HTR-8/SVneo (cell line): ENCODE results near the gene UNC93B1.
A peak's percentile ranks its signal among the peaks of the same experiment; 100 is the strongest.

Experiments
- DNase-seq: peaks from one replicate; pipeline ENCODE4 v3.0.0; 2011; ENCODE audit warnings: low spot score, mixed read lengths; ENCODE audit not compliant: insufficient read length
- FAIRE-seq: peaks from 2 replicates; lab custom pipeline; 2011; peaks lifted over from hg19 to GRCh38; lab: Jason Lieb, UNC

UNC93B1 gene

GRCh38 chr11:68040957-68041591 lies 37.2 kb upstream of the UNC93B1 start:
- DNase-seq (no peak), FAIRE-seq (peak; percentile 62)

DNA sequence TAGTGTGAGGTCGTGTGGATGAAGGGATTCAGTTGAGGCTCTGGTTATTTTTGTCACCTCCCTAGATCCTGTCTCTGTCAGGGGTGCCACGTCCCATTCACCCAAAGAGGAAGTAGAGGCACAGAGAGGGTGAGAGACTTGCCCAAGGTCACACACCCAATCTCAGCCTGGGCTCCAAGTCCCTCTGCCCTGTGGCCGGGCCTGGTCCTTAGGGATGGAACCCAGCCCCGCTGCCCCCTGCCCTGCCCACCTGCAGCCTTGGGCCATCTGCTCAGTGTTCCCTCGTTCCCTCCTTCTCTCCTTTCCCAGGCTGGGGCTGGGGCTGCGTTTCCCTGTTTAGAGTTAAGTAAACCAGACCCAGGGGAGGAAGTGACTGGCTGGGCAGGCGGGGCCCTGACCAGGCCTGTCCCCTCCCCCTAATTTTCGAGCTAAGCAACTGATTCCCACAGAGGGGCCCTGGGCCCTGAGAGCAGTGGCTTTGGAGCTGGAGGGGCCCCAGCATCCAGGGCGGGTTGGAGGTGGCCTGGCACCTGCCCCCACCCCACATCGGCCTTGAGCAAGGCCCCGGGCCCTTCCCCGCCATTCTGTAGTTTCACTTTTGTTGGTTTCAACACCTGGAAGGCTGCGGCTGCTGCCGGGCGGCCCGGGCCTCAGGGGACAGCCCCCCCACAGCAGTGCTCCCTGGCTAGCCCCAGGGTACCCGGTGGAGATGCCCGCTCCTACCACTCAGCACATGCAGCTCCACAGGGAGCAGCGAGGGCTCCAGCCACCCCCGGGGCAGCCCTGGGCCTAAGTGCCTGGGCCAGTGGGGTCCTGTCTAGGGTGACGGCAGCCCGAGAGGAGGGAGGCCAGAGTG lies 36.4 kb upstream of the UNC93B1 start:
- DNase-seq (no peak), FAIRE-seq (no peak)

GRCh38 chr11:68039526-68040086 lies 35.7 kb upstream of the UNC93B1 start:
- no peak for FAIRE-seq
- DNase-seq = no peak

DNA sequence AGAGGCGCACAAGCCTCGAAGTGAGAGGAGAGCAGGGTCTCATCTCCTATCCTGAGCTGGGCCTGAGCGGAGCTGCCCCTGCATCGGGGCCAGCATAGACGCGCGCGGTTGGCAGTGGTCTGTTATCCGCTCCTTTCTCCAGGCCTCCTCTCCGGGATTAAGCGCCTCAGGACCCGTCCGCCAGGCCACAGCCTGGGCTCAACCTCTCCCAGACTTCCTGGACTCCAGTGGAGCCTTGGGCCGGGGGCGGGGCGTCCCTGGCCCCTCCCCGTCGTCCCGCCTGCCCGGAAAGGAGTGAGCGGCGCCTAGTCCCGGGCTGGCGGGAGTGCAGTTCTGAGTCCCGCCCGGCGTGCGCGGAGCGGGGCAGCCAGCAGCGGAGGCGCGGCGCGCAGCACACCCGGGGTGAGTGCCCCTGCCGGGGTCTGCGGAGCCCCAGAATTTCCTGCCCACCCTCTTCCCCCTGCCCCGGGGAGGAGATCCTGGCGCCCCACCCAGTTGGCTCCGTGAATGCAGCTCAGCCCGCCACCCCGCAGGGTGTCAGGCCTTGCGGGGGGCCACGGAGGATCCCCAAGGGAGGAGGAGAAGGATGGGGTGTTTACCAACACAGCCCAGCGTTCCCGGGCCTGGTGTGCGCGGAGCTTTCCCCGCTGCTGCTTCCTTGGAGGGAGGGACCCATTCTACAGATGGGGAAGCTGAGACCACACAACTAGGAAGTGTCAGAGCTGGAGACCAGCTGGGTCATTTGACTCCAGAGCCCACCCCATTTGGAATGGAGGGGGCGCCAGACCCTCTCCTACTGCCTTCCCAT lies 35.0 kb upstream of the UNC93B1 start, which contains the start of gene TCIRG1:
Gene TCIRG1 (plus strand): TSS at position 308 of the 808 bp plus-strand sequence. CDS start 2,247 bp downstream, outside the sequence.
- FAIRE-seq (no peak), DNase-seq (no peak)

DNA sequence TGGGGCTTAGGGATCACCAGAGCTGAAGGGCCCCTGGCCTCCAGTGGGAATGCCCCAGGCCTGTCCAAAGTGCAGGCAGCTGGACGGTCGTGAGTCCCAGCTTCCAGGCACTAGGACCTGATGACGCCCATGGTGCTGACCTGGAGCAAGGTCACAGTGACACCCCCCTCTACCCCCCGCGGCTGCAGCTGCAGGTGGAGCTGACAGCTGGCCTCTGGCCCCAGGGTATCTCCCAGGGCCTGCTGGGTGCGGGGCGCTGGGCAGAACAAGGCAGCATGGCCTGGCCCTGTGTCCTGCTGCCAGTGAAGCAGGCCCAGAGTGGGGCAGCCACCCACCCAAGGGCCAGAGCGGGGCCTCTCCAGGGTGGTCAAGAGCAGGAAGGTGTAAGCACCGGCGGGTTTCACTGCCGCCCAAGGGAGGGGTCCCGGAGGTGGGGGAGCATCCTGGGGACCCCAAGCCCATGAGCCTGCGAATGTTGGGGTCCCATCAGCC lies 34.4 kb upstream of the UNC93B1 start:
- FAIRE-seq (no peak), DNase-seq (no peak)

DNA sequence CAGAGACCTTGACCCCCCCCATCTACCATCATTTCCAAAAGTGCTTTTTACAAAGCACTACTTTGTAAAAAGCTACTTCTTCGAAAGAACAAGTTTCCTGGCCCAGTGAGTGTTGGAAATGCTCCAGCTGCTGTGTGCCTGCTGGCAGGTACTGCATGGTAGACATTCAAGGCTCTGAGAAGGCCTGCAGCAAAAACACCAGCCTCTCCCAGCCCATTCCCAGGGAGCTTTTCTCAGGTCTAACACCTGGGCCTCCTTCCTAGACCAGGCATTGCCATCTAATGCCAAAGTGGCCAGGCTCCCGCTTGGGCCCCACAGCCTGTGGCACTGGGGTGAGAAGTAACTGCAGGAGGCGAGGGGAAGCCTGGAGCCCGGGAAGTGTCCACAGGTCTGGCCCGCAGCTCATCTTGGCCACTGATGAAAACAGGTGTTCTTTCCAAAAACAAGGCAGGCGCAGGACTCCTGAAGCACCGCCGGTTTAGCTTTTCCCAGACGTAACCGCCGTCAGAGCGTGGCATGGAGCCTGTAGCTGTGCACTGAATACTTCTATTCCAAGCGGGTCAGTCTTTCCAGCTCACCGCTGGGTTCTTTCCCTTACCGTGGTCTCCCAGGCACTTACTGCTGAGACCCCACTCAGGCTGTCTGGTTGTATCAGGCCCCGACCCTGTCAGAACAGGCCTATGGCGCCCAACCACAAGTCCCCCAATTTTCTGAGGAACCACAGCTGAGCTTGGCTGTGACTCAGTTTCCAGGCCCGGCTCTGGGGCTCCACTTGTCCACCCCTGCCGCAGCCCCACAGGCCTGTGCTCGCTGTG lies 33.7 kb upstream of the UNC93B1 start:
- DNase-seq (no peak), FAIRE-seq (peak; percentile 4)

DNA sequence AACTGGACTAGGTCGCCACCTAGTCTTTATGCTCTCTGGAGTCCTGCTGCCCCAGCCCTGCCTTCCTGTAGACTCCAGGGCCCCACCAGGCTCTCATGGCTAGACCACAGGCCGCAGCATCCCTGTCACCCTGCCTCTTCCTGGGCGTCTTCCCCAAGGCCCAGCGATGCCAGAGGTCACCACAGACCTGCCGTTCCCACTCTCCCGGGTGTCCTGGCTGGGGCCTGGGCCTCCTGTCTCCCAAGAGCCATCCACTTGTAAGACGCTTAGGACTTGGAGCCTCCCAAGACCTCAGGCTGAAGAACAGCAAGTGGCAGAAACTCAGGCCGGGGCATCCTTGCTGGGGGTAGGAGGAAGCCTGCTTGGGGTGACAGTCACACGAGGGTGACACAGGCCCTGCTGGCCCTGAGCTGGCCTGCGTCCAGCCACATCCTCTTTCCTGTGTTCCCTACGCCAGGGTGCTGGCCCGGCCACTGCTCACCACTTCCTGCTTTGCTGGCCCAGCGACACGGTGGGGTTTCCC lies 32.9 kb upstream of the UNC93B1 start:
- no peak for FAIRE-seq

GRCh38 chr11:68036141-68036716 lies 32.3 kb upstream of the UNC93B1 start:
- FAIRE-seq (no peak), DNase-seq (no peak)

More for the DNA sequence above, 32.9 kb upstream of the UNC93B1 start:
- DNase-seq = no peak

- no peak for DNase-seq
- no peak for FAIRE-seq
Measured at GRCh38 chr11:68035266-68035876, 31.5 kb upstream of the UNC93B1 start.

GRCh38 chr11:68033708-68034045 lies 29.8 kb upstream of the UNC93B1 start:
- FAIRE-seq = no peak
- DNase-seq = no peak

DNA sequence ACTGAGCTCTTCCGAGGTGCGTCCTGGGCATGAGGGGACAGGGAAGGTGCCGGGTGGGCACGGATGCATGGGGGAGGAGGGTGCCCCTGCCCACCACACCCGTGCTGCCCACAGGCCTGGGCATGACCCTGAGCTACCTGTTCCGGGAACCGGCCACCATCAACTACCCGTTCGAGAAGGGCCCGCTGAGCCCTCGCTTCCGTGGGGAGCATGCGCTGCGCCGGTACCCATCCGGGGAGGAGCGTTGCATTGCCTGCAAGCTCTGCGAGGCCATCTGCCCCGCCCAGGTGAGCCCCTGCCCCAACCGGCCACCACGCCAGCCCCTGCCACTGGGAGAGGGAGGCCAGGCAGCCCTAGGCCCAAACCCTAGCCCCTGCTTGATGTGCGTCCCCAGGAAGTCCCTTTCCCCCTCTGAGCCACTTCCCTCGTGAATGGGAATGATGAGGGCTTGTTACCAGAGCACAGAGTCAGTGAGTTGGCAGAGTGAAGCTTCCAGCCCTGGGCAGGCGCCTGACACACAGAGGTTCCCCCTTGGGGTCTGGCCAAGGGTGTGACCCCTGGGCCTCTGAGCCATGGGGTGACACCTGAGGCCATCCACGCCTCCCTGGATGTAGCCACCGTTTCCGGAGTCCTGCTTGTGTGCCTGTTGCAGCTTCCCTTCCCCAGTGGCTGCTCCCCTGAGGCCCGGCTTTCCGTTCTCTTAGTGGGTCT lies 29.3 kb upstream of the UNC93B1 start:
- DNase-seq (no peak), FAIRE-seq (no peak)

- peak; percentile 9 for FAIRE-seq
- DNase-seq = no peak
Measured at GRCh38 chr11:68032003-68032402, 28.1 kb upstream of the UNC93B1 start.

DNA sequence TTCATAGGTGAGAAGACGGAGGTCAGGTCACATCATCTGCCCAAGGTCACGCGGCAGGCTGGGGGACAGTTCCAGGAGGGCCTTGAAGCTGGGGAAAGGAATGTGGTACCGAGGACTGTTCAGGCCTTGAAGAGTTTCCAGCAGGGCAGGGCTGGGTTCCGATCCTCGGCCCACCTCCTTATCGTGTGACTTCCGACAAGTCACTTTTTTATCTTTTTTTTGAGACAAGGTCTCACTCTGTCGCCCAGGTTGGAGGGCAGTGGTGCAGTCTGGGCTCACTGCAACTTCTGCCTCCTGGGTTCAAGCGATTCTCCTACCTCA lies 27.2 kb upstream of the UNC93B1 start:
- DNase-seq (no peak), FAIRE-seq (peak; percentile 23)

DNA sequence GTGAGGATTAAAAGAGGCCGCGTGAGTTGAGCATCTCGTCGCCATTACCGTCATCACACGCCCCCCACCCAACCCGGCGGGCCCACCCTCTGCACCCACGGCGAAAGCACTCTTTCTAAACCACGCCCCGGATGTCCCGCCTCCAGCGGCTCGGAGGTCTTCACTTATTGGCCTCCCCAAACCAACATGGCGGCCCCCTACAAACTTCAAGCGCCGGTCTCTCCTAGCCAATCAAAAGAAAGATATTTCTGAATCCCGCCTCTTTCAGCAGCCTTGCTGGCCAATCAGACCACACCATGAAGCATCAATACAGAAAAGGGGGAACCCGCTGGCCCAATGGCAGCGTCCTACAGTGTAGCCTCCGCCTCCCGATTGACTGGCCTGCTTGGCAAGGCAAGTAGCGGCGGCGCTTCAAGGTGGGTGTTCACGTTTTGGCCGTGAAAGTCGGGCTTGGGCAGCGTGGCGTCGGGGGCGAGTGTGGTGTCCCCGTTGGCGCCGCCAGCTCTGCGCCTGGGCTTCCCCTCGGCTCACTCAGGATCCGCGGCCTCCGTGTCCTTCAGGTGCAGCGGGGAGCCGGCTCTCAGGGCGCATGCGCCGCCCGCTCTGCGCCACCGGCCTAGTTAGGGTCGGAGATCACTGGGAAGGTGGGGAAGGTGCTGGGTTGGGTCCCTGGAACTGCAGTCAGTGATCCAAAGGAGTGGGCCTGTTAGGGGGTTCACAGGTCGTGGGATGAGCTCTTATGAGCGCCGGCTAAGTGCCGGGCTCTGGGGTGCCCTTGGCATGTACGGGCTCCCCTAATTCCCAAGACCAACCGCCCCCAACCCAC lies 26.6 kb upstream of the UNC93B1 start, which contains the start of gene NDUFS8:
Gene NDUFS8 (plus strand): TSS at position 364 of the 826 bp plus-strand sequence. CDS start 1,471 bp downstream, outside the sequence.
- DNase-seq (peak; percentile 100), FAIRE-seq (peak; percentile 100)

DNA sequence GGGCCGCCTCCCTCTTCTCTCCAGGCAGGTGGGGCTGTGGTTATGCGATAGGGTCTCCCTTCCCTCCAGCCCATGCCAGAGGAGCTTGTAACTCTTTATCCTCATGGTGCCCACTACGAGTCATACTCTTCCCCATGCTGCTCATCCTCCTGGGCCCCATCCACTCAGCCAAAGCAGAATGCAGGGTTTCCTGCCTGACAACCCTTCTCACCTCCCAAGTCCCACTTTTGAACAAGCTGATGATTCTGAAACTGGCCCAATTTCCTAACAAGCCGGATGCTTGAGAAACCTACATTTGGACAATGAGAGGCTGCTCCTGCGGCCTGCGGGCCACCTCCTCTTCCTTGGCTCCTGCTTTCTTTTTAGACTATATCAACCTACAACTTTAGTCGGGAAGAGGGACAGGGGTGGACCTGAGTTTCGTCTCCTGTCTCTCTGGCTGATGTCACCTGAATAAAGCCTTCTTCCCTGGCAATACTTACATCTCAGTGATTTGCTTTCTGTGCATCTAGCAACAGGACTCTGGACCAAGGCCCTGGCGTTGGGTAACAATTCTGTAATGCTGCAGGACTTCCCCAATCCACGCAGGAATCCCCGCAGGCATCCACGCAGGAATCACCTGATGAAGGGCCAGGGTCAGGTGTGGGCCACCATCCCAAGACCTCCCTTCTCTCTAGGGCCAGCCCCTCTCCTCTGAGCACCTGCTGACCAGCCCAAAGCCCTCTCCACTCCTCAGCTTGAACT lies 25.1 kb upstream of the UNC93B1 start:
- no peak for DNase-seq

DNA sequence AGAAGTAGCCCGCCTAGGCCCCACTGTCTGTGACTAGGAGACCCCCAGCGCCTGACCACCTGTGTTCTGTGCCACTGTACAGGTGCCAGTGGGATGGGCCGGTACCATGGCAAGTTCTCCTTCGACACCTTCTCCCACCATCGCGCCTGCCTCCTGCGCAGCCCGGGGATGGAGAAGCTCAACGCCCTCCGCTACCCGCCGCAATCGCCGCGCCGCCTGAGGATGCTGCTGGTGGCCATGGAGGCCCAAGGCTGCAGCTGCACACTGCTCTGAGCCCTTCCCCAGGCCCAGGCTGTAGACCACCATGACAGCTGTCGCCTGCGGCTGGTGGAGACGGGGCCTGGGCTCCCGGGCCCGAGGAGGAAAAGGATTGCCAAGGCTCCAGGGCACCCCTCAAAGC lies 23.8 kb upstream of the UNC93B1 start:
- FAIRE-seq = no peak
- no peak for DNase-seq

More for the DNA sequence above, 25.1 kb upstream of the UNC93B1 start:
- FAIRE-seq = peak; percentile 86
